Measurements from ENCODE around the gene CD47. TPM values are rescaled to one million over a fixed set of nuclear protein-coding genes. Genes with fewer than 3 reads are reported as not detected.
A peak's percentile ranks its signal among the peaks of the same experiment; 100 is the strongest.

Gene CD47
- total RNA-seq, 2 experiments from 2014 or later: 58.6 to 104 TPM

DNA sequence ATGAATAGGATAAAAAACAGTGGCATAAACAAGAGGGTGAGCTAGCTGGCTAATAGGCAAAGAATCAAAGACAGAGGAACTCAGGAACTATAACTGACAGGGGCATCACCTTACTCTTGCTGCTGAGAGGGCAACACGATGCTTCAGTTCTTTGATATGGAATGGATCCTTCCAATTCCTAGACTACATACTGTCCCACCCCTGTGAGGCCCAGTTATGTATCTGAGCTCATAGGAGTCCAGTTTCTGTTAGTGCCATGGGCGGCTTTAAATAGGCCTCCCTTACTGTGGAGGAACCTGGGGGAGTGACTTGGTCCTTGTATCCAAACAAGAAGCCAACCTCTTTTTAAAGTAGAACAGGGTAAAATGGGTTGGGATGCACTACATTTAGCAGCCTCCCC, 37.3 kb downstream of the CD47 start:
- H3K27me3 Mint-ChIP-seq: no peaks in the 10 kb centered on the region
- ChIA-PET POLR2A (no interaction called here), CTCF (interaction anchor here (0.5 to 1.6 kb wide), 5 partner anchors 9 to 126 kb away, joined by 3 to 5 read pairs (median 3); no protein-coding TSS in a partner anchor)
- no peaks in the 10 kb centered on the region for H3K9me3 Mint-ChIP-seq (ENCODE audit: low read depth)
- DNase-seq (no peak), ATAC-seq (no peak)
- H3K27ac Mint-ChIP-seq: peak overlapping the region; percentile 35
- peaks cover 39% of the 10 kb centered on the region for H3K4me1 Mint-ChIP-seq
- no peak overlapping the region for H3K4me3 Mint-ChIP-seq
- intact Hi-C loops (cut with DNase I, micrococcal nuclease): no loop called here
- H3K36me3 Mint-ChIP-seq (ENCODE audit: low read depth): peaks cover 66% of the 10 kb centered on the region

DNA sequence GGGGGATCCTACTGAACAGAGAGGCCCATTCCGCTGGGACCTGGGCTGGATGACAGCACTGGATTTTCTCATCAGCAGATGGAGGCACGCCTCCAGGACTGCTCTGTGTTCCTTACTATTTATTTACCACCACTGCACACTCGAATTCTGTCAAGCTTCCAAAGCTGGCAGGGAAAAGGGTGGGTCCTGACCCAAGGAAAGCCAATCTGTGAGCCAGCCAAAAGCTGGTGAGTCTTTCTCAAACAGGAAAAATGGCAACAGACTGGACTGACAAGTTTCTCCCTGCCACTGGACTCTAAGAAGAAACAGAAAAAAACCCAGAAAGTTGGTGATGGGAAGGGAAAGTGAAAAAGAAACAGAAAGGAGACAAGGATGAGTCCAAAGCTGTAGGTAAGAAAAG, 37.8 kb downstream of the CD47 start:
- no peak overlapping the region for H3K4me3 Mint-ChIP-seq
- intact Hi-C loops (cut with DNase I, micrococcal nuclease): no loop called here
- CTCF ChIA-PET: interaction anchor here (0.5 to 1.6 kb wide), 5 partner anchors 9 to 126 kb away, joined by 3 to 5 read pairs (median 3); no protein-coding TSS in a partner anchor
- H3K27me3 Mint-ChIP-seq: no peaks in the 10 kb centered on the region
- POLR2A ChIA-PET: no interaction called here
- H3K27ac Mint-ChIP-seq: peak overlapping the region; percentile 35
- H3K36me3 Mint-ChIP-seq (ENCODE audit: low read depth): peaks cover 62% of the 10 kb centered on the region
- ATAC-seq (no peak), DNase-seq (no peak)
- H3K9me3 Mint-ChIP-seq (ENCODE audit: low read depth): no peaks in the 10 kb centered on the region
- peaks cover 40% of the 10 kb centered on the region for H3K4me1 Mint-ChIP-seq

DNA sequence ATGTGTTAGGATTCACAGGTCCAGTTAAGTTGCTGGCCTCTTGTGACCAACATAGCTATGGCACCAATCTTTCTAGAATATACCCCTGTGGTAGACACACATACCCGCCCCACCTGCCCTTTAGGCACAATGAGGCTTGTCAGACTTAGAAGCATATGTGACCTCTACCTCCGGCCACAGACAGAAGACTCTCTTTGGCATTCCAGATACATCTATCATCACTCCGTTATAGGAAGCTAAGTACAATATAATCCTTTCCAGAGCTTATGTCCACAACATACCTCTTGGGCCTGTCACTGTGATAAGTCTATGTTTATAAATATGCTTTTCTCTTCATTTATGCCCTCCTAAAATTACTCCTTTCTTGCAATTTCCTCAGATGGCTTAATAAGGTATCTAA, 39.8 kb downstream of the CD47 start:
- CTCF ChIA-PET: no interaction called here
- intact Hi-C loops (cut with DNase I, micrococcal nuclease): no loop called here
- Mint-ChIP-seq H3K27ac (no peak overlapping the region), H3K36me3 (ENCODE audit: low read depth) (peaks cover 62% of the 10 kb centered on the region), H3K4me1 (peaks cover 35% of the 10 kb centered on the region), H3K27me3 (no peaks in the 10 kb centered on the region), H3K9me3 (ENCODE audit: low read depth) (no peaks in the 10 kb centered on the region), H3K4me3 (no peak overlapping the region)
- ATAC-seq: no peak
- no peak for DNase-seq
- POLR2A ChIA-PET: no interaction called here

GRCh38 chr3:108047987-108048386, 42.8 kb downstream of the CD47 start:
- CTCF ChIA-PET: interaction anchor here (1.2 kb wide), 1 partner anchor 104 kb away, joined by 4 read pairs; no protein-coding TSS in a partner anchor
- H3K36me3 Mint-ChIP-seq (ENCODE audit: low read depth): peaks cover 55% of the 10 kb centered on the region
- POLR2A ChIA-PET: no interaction called here
- H3K27me3 Mint-ChIP-seq: no peaks in the 10 kb centered on the region
- H3K27ac Mint-ChIP-seq: peak overlapping the region; percentile 33
- no peak overlapping the region for H3K4me3 Mint-ChIP-seq
- DNase-seq (no peak), ATAC-seq (peak; percentile 26)
- H3K9me3 Mint-ChIP-seq (ENCODE audit: low read depth): no peaks in the 10 kb centered on the region
- peaks cover 14% of the 10 kb centered on the region for H3K4me1 Mint-ChIP-seq
- intact Hi-C loops (cut with DNase I, micrococcal nuclease): no loop called here

GRCh38 chr3:108046247-108046646, 44.6 kb downstream of the CD47 start:
- POLR2A ChIA-PET: no interaction called here
- Mint-ChIP-seq H3K27me3 (no peaks in the 10 kb centered on the region), H3K4me1 (peaks cover 10% of the 10 kb centered on the region), H3K9me3 (ENCODE audit: low read depth) (no peaks in the 10 kb centered on the region), H3K36me3 (ENCODE audit: low read depth) (peaks cover 55% of the 10 kb centered on the region), H3K27ac (peak overlapping the region; percentile 24), H3K4me3 (no peak overlapping the region)
- intact Hi-C loops (cut with DNase I, micrococcal nuclease): no loop called here
- CTCF ChIA-PET: no interaction called here
- ATAC-seq: no peak
- DNase-seq: no peak

- H3K4me3 Mint-ChIP-seq: no peak overlapping the region
- H3K27me3 Mint-ChIP-seq: no peaks in the 10 kb centered on the region
- H3K27ac Mint-ChIP-seq: peak overlapping the region; percentile 27
- ATAC-seq (no peak), DNase-seq (no peak)
- CTCF ChIA-PET: interaction anchor here (0.7 to 2.4 kb wide), 3 partner anchors 93 to 433 kb away, joined by 3 to 6 read pairs (median 4); no protein-coding TSS in a partner anchor
- peaks cover 43% of the 10 kb centered on the region for H3K36me3 Mint-ChIP-seq (ENCODE audit: low read depth)
- H3K9me3 Mint-ChIP-seq (ENCODE audit: low read depth): no peaks in the 10 kb centered on the region
- peaks cover 10% of the 10 kb centered on the region for H3K4me1 Mint-ChIP-seq
- POLR2A ChIA-PET: no interaction called here
- intact Hi-C loops (cut with DNase I, micrococcal nuclease): no loop called here
These were observed 46.1 kb downstream of the CD47 start for GRCh38 chr3:108044699-108045098.

DNA sequence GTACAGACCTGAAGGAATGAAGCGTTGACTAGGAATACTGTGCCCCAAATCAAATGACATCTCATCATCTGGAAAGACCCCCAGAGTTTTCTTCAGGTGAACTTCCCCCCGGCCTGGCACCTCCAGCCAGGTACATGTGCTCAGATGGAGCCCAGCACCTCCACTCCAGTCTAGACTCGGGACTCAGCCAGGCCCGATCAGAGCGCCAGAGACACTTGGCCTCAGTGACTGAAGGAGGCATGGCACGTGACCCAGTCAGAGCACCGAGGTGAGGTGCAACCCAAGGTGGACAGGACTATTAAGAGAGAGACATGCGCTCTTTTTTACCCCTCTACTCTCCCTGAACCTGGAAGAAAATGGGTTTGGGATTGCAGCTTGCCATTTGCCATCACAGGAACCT, 48.5 kb downstream of the CD47 start:
- DNase-seq (no peak), ATAC-seq (no peak)
- H3K4me3 Mint-ChIP-seq: no peak overlapping the region
- H3K36me3 Mint-ChIP-seq (ENCODE audit: low read depth): peaks cover 41% of the 10 kb centered on the region
- intact Hi-C loops (cut with DNase I, micrococcal nuclease): no loop called here
- POLR2A ChIA-PET: no interaction called here
- CTCF ChIA-PET: interaction anchor here (0.8 to 1.4 kb wide), 4 partner anchors 8 to 116 kb away, joined by 3 to 5 read pairs (median 3); no protein-coding TSS in a partner anchor
- H3K9me3 Mint-ChIP-seq (ENCODE audit: low read depth): no peaks in the 10 kb centered on the region
- no peak overlapping the region for H3K27ac Mint-ChIP-seq
- H3K27me3 Mint-ChIP-seq: no peaks in the 10 kb centered on the region
- no peaks in the 10 kb centered on the region for H3K4me1 Mint-ChIP-seq

GRCh38 chr3:108041253-108041652, 49.6 kb downstream of the CD47 start:
- POLR2A ChIA-PET: no interaction called here
- H3K27me3 Mint-ChIP-seq: no peaks in the 10 kb centered on the region
- ATAC-seq: no peak

GRCh38 chr3:108037770-108038169, 53.1 kb downstream of the CD47 start:
- Mint-ChIP-seq H3K36me3 (ENCODE audit: low read depth) (peaks cover 21% of the 10 kb centered on the region), H3K27me3 (no peaks in the 10 kb centered on the region), H3K4me3 (no peak overlapping the region), H3K27ac (no peak overlapping the region), H3K9me3 (ENCODE audit: low read depth) (no peaks in the 10 kb centered on the region), H3K4me1 (peaks cover 15% of the 10 kb centered on the region)
- DNase-seq: no peak
- ChIA-PET CTCF (no interaction called here), POLR2A (no interaction called here)
- no peak for ATAC-seq
- intact Hi-C loops (cut with DNase I, micrococcal nuclease): no loop called here

More at GRCh38 chr3:108041253-108041652, 49.6 kb downstream of the CD47 start:
- Mint-ChIP-seq H3K36me3 (ENCODE audit: low read depth) (peaks cover 34% of the 10 kb centered on the region), H3K4me1 (peaks cover 6% of the 10 kb centered on the region), H3K4me3 (no peak overlapping the region), H3K9me3 (ENCODE audit: low read depth) (no peaks in the 10 kb centered on the region), H3K27ac (no peak overlapping the region)
- intact Hi-C loops (cut with DNase I, micrococcal nuclease): no loop called here
- CTCF ChIA-PET: interaction anchor here (0.6 kb wide), 1 partner anchor 366 kb away, joined by 3 read pairs; no protein-coding TSS in a partner anchor
- no peak for DNase-seq

- ChIA-PET CTCF (no interaction called here), POLR2A (no interaction called here)
- DNase-seq (no peak), ATAC-seq (no peak)
- no peaks in the 10 kb centered on the region for H3K9me3 Mint-ChIP-seq (ENCODE audit: low read depth)
- no peak overlapping the region for H3K4me3 Mint-ChIP-seq
- intact Hi-C loops (cut with DNase I, micrococcal nuclease): no loop called here
- H3K27me3 Mint-ChIP-seq: no peaks in the 10 kb centered on the region
- H3K27ac Mint-ChIP-seq: no peak overlapping the region
- peaks cover 15% of the 10 kb centered on the region for H3K36me3 Mint-ChIP-seq (ENCODE audit: low read depth)
- H3K4me1 Mint-ChIP-seq: peaks cover 15% of the 10 kb centered on the region
These were observed 53.7 kb downstream of the CD47 start for GRCh38 chr3:108036984-108037741.

DNA sequence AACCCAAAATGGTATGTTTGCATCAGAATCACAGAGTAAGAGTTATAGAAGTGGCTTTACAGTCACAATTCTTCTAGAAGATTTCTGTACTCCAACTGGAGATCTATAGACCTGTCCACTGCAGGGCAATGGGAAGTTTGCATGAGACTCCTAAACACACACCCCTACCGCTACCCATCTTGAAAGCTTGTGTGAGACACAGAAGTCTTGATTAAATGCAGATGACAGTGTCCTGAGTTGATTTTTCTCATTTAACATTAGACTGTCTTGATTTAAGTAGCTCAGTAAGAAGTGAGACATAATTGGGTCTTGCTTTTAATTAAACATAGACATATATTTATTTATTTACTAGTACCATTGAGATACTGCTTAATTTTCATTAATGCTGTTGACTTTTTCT, 54.4 kb downstream of the CD47 start:
- ATAC-seq (no peak), DNase-seq (no peak)
- POLR2A ChIA-PET: no interaction called here
- peaks cover 15% of the 10 kb centered on the region for H3K4me1 Mint-ChIP-seq
- peaks cover 15% of the 10 kb centered on the region for H3K36me3 Mint-ChIP-seq (ENCODE audit: low read depth)
- H3K9me3 Mint-ChIP-seq (ENCODE audit: low read depth): no peaks in the 10 kb centered on the region
- no peak overlapping the region for H3K4me3 Mint-ChIP-seq
- H3K27me3 Mint-ChIP-seq: no peaks in the 10 kb centered on the region
- CTCF ChIA-PET: no interaction called here
- H3K27ac Mint-ChIP-seq: no peak overlapping the region
- intact Hi-C loops (cut with DNase I, micrococcal nuclease): no loop called here

DNA sequence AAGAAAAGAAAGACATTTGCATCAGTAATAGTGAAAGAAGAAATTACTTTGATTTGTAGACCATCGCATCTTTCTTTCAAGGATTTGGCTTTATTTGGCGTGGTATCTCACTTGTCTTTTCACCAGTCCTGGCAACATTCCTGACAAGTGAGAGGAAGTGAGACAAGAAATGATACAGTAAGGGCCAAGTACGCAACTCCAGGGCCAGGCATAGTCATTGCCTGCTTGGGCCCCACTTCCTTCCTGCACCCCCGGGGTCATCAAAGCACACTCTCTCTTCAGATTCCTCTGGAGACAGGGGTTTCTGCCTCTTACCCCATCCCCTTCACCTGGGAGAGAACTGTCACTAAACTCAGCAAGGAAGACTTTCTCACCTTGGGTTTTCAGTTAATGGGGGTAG, 55.1 kb downstream of the CD47 start:
- H3K36me3 Mint-ChIP-seq (ENCODE audit: low read depth): peaks cover 21% of the 10 kb centered on the region
- no peaks in the 10 kb centered on the region for H3K27me3 Mint-ChIP-seq
- intact Hi-C loops (cut with DNase I, micrococcal nuclease): no loop called here

More for the DNA sequence above, 55.1 kb downstream of the CD47 start:
- ATAC-seq: no peak
- Mint-ChIP-seq H3K4me1 (peaks cover 15% of the 10 kb centered on the region), H3K9me3 (ENCODE audit: low read depth) (no peaks in the 10 kb centered on the region), H3K4me3 (no peak overlapping the region), H3K27ac (peak overlapping the region; percentile 3)
- no peak for DNase-seq
- ChIA-PET POLR2A (no interaction called here), CTCF (no interaction called here)
